H1 (cell line): ENCODE data around the gene COL20A1. TPM values are rescaled to one million over a fixed set of nuclear protein-coding genes. Genes with fewer than 3 reads are reported as not detected.

ENCODE experiments used
- HDAC2 ChIP-seq, 2 experiments: fragments of 300-600 bp in 1 of 2; sonication (generic) in 1 of 2; IDR thresholded peaks; 2 replicates each; pipeline ENCODE4 v1.6.1; 2011 to 2012; ENCODE audit warnings: low read depth in 2 of 2, low read length in 2 of 2, mild to moderate bottlenecking in 2 of 2, moderate library complexity in 2 of 2, borderline replicate concordance in 1 of 2, inconsistent platforms in 1 of 2
- SP2 ChIP-seq: IDR thresholded peaks from 2 replicates; pipeline ENCODE4 v1.6.1; 2012; ENCODE audit warnings: mild to moderate bottlenecking, low read length, inconsistent platforms
- USF2 ChIP-seq: IDR thresholded peaks from 2 replicates; pipeline ENCODE4 v1.6.1; 2011; ENCODE audit warnings: low read length, improper control_type of control experiment
- polyA plus RNA-seq, 7 experiments: library from polyadenylated mRNA; depleted of rRNA in 3 of 7; stranded (reverse) in 5 of 7; unstranded in 2 of 7; fragments of >200 nt in 5 of 7; fragments of 200-250 nt in 2 of 7; gene quantifications; 1 replicate in 5 of 7; 2 replicates in 1 of 7; 4 replicates in 1 of 7; pipeline versions ENCODE4 v1.2.1 to v1.2.3, GENCODE V29; 2011 to 2013; ENCODE audit warnings: missing spikeins in 2 of 7, mixed read lengths in 2 of 7
- total RNA-seq: library from RNA; stranded (reverse); fragmentation: NEBNext Ultra II Directional; extraction: Animal tissue kit (Norgen Biotek cat#: 25700); gene quantifications from 2 replicates; pipeline ENCODE4 v1.2.1, GENCODE V29; 2021

The COL20A1 gene
- total and polyA plus RNA-seq, 2 of the 8 experiments (the other 6 are each of a cell fraction or from before 2014, with no cell fraction given), result 0.19 to 0.21 TPM

- TF ChIP-seq SP2, result no peak
- no peak for TF ChIP-seq HDAC2 (IDR thresholded peaks at IDR 0.05; ENCODE audit: borderline replicate concordance in 1 of 2, low read depth in 2 of 2, low read length in 2 of 2)
- no peak for TF ChIP-seq USF2
Measured at GRCh38 chr20:63277466-63278272, 15.3 kb upstream of the COL20A1 start (continued).
